ENCODE data around the gene PLEKHO2.
A peak's percentile ranks its signal among the peaks of the same experiment; 100 is the strongest.

- TF ChIP-seq CTCF (IDR thresholded peaks at IDR 0.05) (peak in 2 of 3 experiments; percentile 95 to 96), POLR2A (IDR thresholded peaks at IDR 0.05; ENCODE audit: low read depth) (no peak), POLR2AphosphoS5 (IDR thresholded peaks at IDR 0.05) (peak; percentile 57), EP300 (IDR thresholded peaks at IDR 0.05) (no peak)
Observed at GRCh38 chr15:64809649-64810496, 31.8 kb upstream of the PLEKHO2 start.

Measured in esophagus muscularis mucosa (tissue), 4 donors.